Measurements from ENCODE around the gene NISCH. TPM values are rescaled to one million over a fixed set of nuclear protein-coding genes. Genes with fewer than 3 reads are reported as not detected.

NISCH gene
- total and polyA plus RNA-seq, 2 of the 8 experiments (the other 6 are each of a cell fraction or from before 2014, with no cell fraction given) = 71.2 to 71.9 TPM

- TF ChIP-seq CREB1 (IDR thresholded peaks at IDR 0.05) = no peak
- TF ChIP-seq TCF12 (IDR thresholded peaks at IDR 0.05; ENCODE audit: low read depth, low read length) = no peak
- no peak for TF ChIP-seq SIN3A (conservative IDR thresholded peaks at IDR 0.05 in 1 of 2, IDR thresholded peaks at IDR 0.05 in 1 of 2; ENCODE audit: low read depth in 1 of 2, low read length in 2 of 2)
- no peak for TF ChIP-seq CHD1 (IDR thresholded peaks at IDR 0.05; ENCODE audit: low read depth, low read length)
- TF ChIP-seq POLR2AphosphoS5 (IDR thresholded peaks at IDR 0.05; ENCODE audit: low read depth, low read length) = no peak
- no peak for TF ChIP-seq RXRA (IDR thresholded peaks at IDR 0.05; ENCODE audit: insufficient read depth, low read depth, low read length)
- TF ChIP-seq CHD7 (IDR thresholded peaks at IDR 0.05; ENCODE audit: insufficient replicate concordance, low read length) = no peak
- no peak for TF ChIP-seq FOSL1 (IDR thresholded peaks at IDR 0.05; ENCODE audit: insufficient read depth, low read depth, low read length)
These were observed 17.9 kb upstream of the NISCH start (continued) for GRCh38 chr3:52437326-52438103.

Data from H1 (cell line).